Measurements from ENCODE around the gene ADRB2.
A peak's percentile ranks its signal among the peaks of the same experiment; 100 is the strongest.

The ADRB2 gene

GRCh38 chr5:148848393-148849031 lies 22.1 kb downstream of the ADRB2 start:
- TF ChIP-seq CTCF (conservative IDR thresholded peaks at IDR 0.05; ENCODE audit: low read depth, low read length): no peak
- no peak overlapping the region for H3K4me2 ChIP-seq
- no peaks in the 10 kb centered on the region for H3K27me3 ChIP-seq (ENCODE audit: insufficient read depth, low read depth)
- no peak overlapping the region for H3K27ac ChIP-seq
- no peaks in the 10 kb centered on the region for H4K20me1 ChIP-seq (ENCODE audit: insufficient read depth)
- H3K4me3 ChIP-seq (IDR thresholded peaks at IDR 0.05; ENCODE audit: insufficient read depth, low read depth, low read length): no peak overlapping the region
- H3K4me1 ChIP-seq (ENCODE audit: low read depth, poor library complexity, severe bottlenecking): peaks cover 94% of the 10 kb centered on the region
- no peaks in the 10 kb centered on the region for H3K36me3 ChIP-seq (ENCODE audit: insufficient read depth)
- no peak overlapping the region for H3K9ac ChIP-seq
- peaks cover 51% of the 10 kb centered on the region for H3K79me2 ChIP-seq (ENCODE audit: insufficient read depth, low read depth)
- H2AFZ ChIP-seq (ENCODE audit: low read depth): no peak overlapping the region

GRCh38 chr5:148849461-148849860 lies 23.1 kb downstream of the ADRB2 start:
- H3K4me1 ChIP-seq (ENCODE audit: low read depth, poor library complexity, severe bottlenecking): peaks cover 94% of the 10 kb centered on the region
- no peaks in the 10 kb centered on the region for H4K20me1 ChIP-seq (ENCODE audit: insufficient read depth)
- H3K27ac ChIP-seq: no peak overlapping the region
- no peak overlapping the region for H3K4me2 ChIP-seq
- TF ChIP-seq CTCF (conservative IDR thresholded peaks at IDR 0.05; ENCODE audit: low read depth, low read length): no peak
- H2AFZ ChIP-seq (ENCODE audit: low read depth): no peak overlapping the region
- H3K36me3 ChIP-seq (ENCODE audit: insufficient read depth): no peaks in the 10 kb centered on the region
- H3K27me3 ChIP-seq (ENCODE audit: insufficient read depth, low read depth): no peaks in the 10 kb centered on the region
- H3K4me3 ChIP-seq (IDR thresholded peaks at IDR 0.05; ENCODE audit: insufficient read depth, low read depth, low read length): no peak overlapping the region
- no peak overlapping the region for H3K9ac ChIP-seq
- H3K79me2 ChIP-seq (ENCODE audit: insufficient read depth, low read depth): peaks cover 43% of the 10 kb centered on the region

- Histone ChIP-seq H3K4me1 (ENCODE audit: low read depth, poor library complexity, severe bottlenecking) (peaks cover 99% of the 10 kb centered on the region), H2AFZ (ENCODE audit: low read depth) (no peak overlapping the region), H3K79me2 (ENCODE audit: insufficient read depth, low read depth) (peaks cover 45% of the 10 kb centered on the region), H3K27ac (peak overlapping the region; percentile 87; the same call in 1 of the 2 replicates), H3K36me3 (ENCODE audit: insufficient read depth) (no peaks in the 10 kb centered on the region), H3K9ac (no peak overlapping the region), H3K4me2 (peak overlapping the region; percentile 89), H4K20me1 (ENCODE audit: insufficient read depth) (no peaks in the 10 kb centered on the region), H3K27me3 (ENCODE audit: insufficient read depth, low read depth) (no peaks in the 10 kb centered on the region), H3K4me3 (IDR thresholded peaks at IDR 0.05; ENCODE audit: insufficient read depth, low read depth, low read length) (no peak overlapping the region)
- no peak for TF ChIP-seq CTCF (conservative IDR thresholded peaks at IDR 0.05; ENCODE audit: low read depth, low read length)
Observed at GRCh38 chr5:148850836-148851235, 24.4 kb downstream of the ADRB2 start.

GRCh38 chr5:148853868-148854267 lies 27.5 kb downstream of the ADRB2 start:
- Histone ChIP-seq H4K20me1 (ENCODE audit: insufficient read depth) (no peaks in the 10 kb centered on the region), H3K27ac (peak overlapping the region; percentile 87), H3K27me3 (ENCODE audit: insufficient read depth, low read depth) (no peaks in the 10 kb centered on the region), H3K79me2 (ENCODE audit: insufficient read depth, low read depth) (peaks cover 26% of the 10 kb centered on the region; the same call in 1 of the 2 replicates), H3K36me3 (ENCODE audit: insufficient read depth) (no peaks in the 10 kb centered on the region), H3K4me2 (peak overlapping the region; percentile 89), H3K4me3 (IDR thresholded peaks at IDR 0.05; ENCODE audit: insufficient read depth, low read depth, low read length) (no peak overlapping the region), H3K9ac (peak overlapping the region; percentile 46; the same call in 1 of the 2 replicates), H2AFZ (ENCODE audit: low read depth) (peak overlapping the region; percentile 0; the same call in 1 of the 2 replicates), H3K4me1 (ENCODE audit: low read depth, poor library complexity, severe bottlenecking) (peaks cover 76% of the 10 kb centered on the region)
- TF ChIP-seq CTCF (conservative IDR thresholded peaks at IDR 0.05; ENCODE audit: low read depth, low read length): no peak

All from KMS-11 (cell line).